Neural progenitor cell (in vitro differentiated cells): Measurements from ENCODE around the gene CTAGE9. TPM values are rescaled to one million over a fixed set of nuclear protein-coding genes. Genes with fewer than 3 reads are reported as not detected.

Experiments
- DNase-seq: peaks from one replicate; pipeline ENCODE4 v3.0.0-alpha.2; 2016; ENCODE audit warnings: low spot score
- H2AFZ ChIP-seq: fragments of 200-600 bp; sonication (generic); replicated peaks from 2 replicates; pipeline ENCODE4 v1.6.1; 2016; ENCODE audit warnings: antibody characterized with exemption
- H3F3A ChIP-seq: fragments of 200-600 bp; sonication (generic); 2 replicates; pipeline ENCODE4 v1.6.1; 2016; ENCODE audit warnings: antibody characterized with exemption, low read depth
- H3K27ac ChIP-seq: fragments of 200-600 bp; sonication (generic); 2 replicates; pipeline ENCODE4 v1.5.1; 2016; ENCODE audit warnings: mild to moderate bottlenecking
- H3K27me3 ChIP-seq: fragments of 200-600 bp; sonication (generic); 2 replicates; pipeline ENCODE4 v1.6.1; 2016; ENCODE audit warnings: mild to moderate bottlenecking, moderate library complexity
- H3K36me3 ChIP-seq: fragments of 200-600 bp; sonication (generic); 2 replicates; pipeline ENCODE4 v1.5.1; 2016
- H3K4me1 ChIP-seq: fragments of 200-600 bp; sonication (generic); 2 replicates; pipeline ENCODE4 v1.6.1; 2016; ENCODE audit warnings: mixed run types
- H3K4me2 ChIP-seq: fragments of 200-600 bp; sonication (generic); 2 replicates; pipeline ENCODE4 v1.6.1; 2016
- H3K4me3 ChIP-seq: fragments of 200-600 bp; sonication (generic); 2 replicates; pipeline ENCODE4 v1.5.1; 2016
- H3K79me2 ChIP-seq: fragments of 200-600 bp; sonication (generic); 2 replicates; pipeline ENCODE4 v1.6.1; 2016; ENCODE audit warnings: low read depth
- H3K9ac ChIP-seq: fragments of 200-600 bp; sonication (generic); 2 replicates; pipeline ENCODE4 v1.6.1; 2016
- H3K9me3 ChIP-seq: fragments of 200-600 bp; sonication (generic); 2 replicates; pipeline ENCODE4 v1.5.1; 2016; ENCODE audit warnings: low read depth
- H4K20me1 ChIP-seq: fragments of 200-600 bp; sonication (generic); 2 replicates; pipeline ENCODE4 v1.6.1; 2016; ENCODE audit warnings: low read depth
- H3K27ac Mint-ChIP-seq: 3 replicates; pipeline ENCODE4 v1.8.0; 2021; ENCODE audit warnings: mixed read lengths
- H3K27me3 Mint-ChIP-seq: 2 replicates; pipeline ENCODE4 v1.8.0; 2022; ENCODE audit warnings: low read depth, mild to moderate bottlenecking, inconsistent platforms, moderate library complexity, mixed read lengths; ENCODE audit not compliant: insufficient read depth
- H3K36me3 Mint-ChIP-seq: 3 replicates; pipeline ENCODE4 v1.8.0; 2021; ENCODE audit warnings: mixed read lengths
- H3K4me1 Mint-ChIP-seq: 3 replicates; pipeline ENCODE4 v1.8.0; 2021; ENCODE audit warnings: mixed read lengths
- H3K4me3 Mint-ChIP-seq: 3 replicates; pipeline ENCODE4 v1.8.0; 2021; ENCODE audit warnings: mild to moderate bottlenecking, moderate library complexity, mixed read lengths
- H3K9me3 Mint-ChIP-seq: 3 replicates; pipeline ENCODE4 v1.8.0; 2020; ENCODE audit warnings: mixed read lengths
- EZH2 ChIP-seq: fragments of 200-600 bp; sonication (generic); IDR thresholded peaks from 2 replicates; pipeline ENCODE4 v1.6.1; 2017; ENCODE audit warnings: antibody characterized with exemption, mild to moderate bottlenecking, moderate library complexity
- EZH2phosphoT487 ChIP-seq: fragments of 200-600 bp; sonication (generic); IDR thresholded peaks from 2 replicates; pipeline ENCODE4 v1.6.1; 2017; ENCODE audit warnings: antibody characterized with exemption
- total RNA-seq: library from RNA; depleted of rRNA; stranded (reverse); fragments of >200 nt; gene quantifications from 2 replicates; pipeline ENCODE4 v1.2.3, GENCODE V29; 2015; ENCODE audit warnings: low replicate concordance
- TF ChIP-seq, protein P1 (sequence below): fragments of 200-600 bp; sonication (generic); IDR thresholded peaks from 2 replicates; pipeline ENCODE4 v1.5.1; 2017; ENCODE audit warnings: antibody characterized with exemption, mild to moderate bottlenecking

CTAGE9 gene
- total RNA-seq, 1 donor from 2014 or later, result not detected

DNA sequence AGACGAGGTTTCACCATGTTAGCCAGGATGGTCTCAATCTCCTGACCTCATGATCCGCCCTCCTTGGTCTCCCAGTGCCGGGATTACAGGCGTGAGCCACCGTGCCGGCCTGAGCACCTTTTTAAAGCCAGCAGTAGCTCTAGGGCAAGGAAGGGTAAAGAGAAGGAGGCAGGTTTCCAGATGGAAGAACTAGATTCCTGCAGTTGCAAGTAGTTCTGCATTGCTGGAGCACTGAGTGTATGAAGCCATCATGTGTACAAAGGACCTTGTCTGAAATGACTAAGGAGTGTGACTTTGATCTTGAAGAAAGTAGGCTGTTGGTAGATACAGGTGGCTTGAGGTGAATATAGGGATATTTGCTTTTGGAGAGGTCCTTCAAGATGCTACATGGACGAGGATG is 13.9 kb downstream of the CTAGE9 start:
- TF ChIP-seq EZH2phosphoT487, result no peak
- no peak for TF ChIP-seq EZH2
- TF ChIP-seq, protein P1, sequence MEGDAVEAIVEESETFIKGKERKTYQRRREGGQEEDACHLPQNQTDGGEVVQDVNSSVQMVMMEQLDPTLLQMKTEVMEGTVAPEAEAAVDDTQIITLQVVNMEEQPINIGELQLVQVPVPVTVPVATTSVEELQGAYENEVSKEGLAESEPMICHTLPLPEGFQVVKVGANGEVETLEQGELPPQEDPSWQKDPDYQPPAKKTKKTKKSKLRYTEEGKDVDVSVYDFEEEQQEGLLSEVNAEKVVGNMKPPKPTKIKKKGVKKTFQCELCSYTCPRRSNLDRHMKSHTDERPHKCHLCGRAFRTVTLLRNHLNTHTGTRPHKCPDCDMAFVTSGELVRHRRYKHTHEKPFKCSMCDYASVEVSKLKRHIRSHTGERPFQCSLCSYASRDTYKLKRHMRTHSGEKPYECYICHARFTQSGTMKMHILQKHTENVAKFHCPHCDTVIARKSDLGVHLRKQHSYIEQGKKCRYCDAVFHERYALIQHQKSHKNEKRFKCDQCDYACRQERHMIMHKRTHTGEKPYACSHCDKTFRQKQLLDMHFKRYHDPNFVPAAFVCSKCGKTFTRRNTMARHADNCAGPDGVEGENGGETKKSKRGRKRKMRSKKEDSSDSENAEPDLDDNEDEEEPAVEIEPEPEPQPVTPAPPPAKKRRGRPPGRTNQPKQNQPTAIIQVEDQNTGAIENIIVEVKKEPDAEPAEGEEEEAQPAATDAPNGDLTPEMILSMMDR, result no peak
- no peak for DNase-seq
- Histone ChIP-seq H3K27ac (no peak overlapping the region), H4K20me1 (no peaks in the 10 kb centered on the region), H3K4me1 (no peaks in the 10 kb centered on the region), H3K9me3 (peaks cover 3% of the 10 kb centered on the region), H3F3A (no peaks in the 10 kb centered on the region), H3K9ac (no peak overlapping the region), H3K79me2 (no peaks in the 10 kb centered on the region), H3K4me3 (no peak overlapping the region), H3K4me2 (no peak overlapping the region), H2AFZ (no peak overlapping the region), H3K36me3 (no peaks in the 10 kb centered on the region), H3K27me3 (no peaks in the 10 kb centered on the region)
- no peaks in the 10 kb centered on the region for H3K9me3 Mint-ChIP-seq
- no peak overlapping the region for H3K27ac Mint-ChIP-seq
- H3K27me3 Mint-ChIP-seq, result no peaks in the 10 kb centered on the region
- H3K36me3 Mint-ChIP-seq, result no peaks in the 10 kb centered on the region
- H3K4me1 Mint-ChIP-seq, result no peaks in the 10 kb centered on the region
- no peak overlapping the region for H3K4me3 Mint-ChIP-seq

DNA sequence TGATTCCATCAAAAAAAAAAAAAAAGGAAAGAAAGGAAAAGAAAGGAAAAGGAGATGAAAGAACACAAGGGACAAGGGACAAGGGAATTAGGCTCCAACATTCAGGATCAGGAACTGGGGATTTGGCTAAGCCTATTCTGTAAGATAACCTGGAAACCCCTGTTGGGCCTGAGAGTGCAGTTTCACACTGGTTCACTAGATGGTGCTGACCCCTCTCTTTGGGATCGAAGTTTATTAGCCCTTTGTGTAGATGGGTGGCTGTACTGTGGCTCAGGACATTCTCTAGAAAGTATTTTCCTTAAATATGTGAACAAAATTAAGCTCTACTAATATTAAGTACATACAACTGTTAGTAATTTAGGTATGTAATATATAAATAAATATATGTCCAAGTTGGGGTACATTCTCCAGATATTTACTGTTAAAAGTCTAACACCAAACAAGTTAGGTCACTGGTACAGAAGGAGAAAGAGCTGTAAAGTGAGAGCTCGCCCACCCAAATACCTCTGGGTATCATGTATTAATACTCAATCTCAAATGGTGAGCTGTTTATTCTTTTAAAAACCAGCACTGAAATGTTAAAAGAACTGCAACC is 15.9 kb downstream of the CTAGE9 start:
- no peak overlapping the region for H3K4me3 ChIP-seq
- no peaks in the 10 kb centered on the region for H3K4me1 Mint-ChIP-seq
- no peaks in the 10 kb centered on the region for H3K27me3 ChIP-seq
- H3K9me3 ChIP-seq, result peaks cover 3% of the 10 kb centered on the region
- no peak overlapping the region for H3K27ac ChIP-seq
- DNase-seq, result peak; percentile 88
- H3K36me3 ChIP-seq, result no peaks in the 10 kb centered on the region
- no peaks in the 10 kb centered on the region for H3F3A ChIP-seq
- H3K4me1 ChIP-seq, result no peaks in the 10 kb centered on the region
- H3K9ac ChIP-seq, result no peak overlapping the region
- TF ChIP-seq, protein P1, result peak; percentile 83
- no peak for TF ChIP-seq EZH2
- TF ChIP-seq EZH2phosphoT487, result no peak
- H3K36me3 Mint-ChIP-seq, result no peaks in the 10 kb centered on the region
- H3K4me2 ChIP-seq, result no peak overlapping the region
- H3K27ac Mint-ChIP-seq, result no peak overlapping the region
- H3K79me2 ChIP-seq, result no peaks in the 10 kb centered on the region
- H2AFZ ChIP-seq, result no peak overlapping the region
- H3K27me3 Mint-ChIP-seq, result no peaks in the 10 kb centered on the region
- H4K20me1 ChIP-seq, result no peaks in the 10 kb centered on the region
- H3K4me3 Mint-ChIP-seq, result no peak overlapping the region
- no peaks in the 10 kb centered on the region for H3K9me3 Mint-ChIP-seq

DNA sequence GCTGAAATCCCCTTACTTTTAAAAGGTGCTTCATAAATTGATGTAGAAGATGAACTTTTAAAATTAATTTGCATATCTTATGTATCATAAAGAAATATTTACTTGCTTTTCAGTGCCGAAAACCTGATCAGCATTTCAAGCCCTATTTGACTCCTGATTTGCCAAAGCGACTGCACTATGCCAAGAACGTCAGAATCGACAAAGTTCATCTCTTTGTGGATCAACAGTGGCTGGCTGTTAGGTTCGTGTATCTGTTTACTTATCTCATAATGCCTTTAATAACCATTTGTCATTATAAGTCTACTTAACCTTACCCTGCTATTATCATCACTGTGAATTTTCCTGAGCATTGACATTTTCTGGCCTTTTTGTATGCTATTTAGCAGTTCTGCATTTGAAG is 17.4 kb downstream of the CTAGE9 start:
- no peaks in the 10 kb centered on the region for H3K4me1 Mint-ChIP-seq
- H3K27ac ChIP-seq, result no peak overlapping the region
- no peak overlapping the region for H3K9ac ChIP-seq
- H3K9me3 Mint-ChIP-seq, result no peaks in the 10 kb centered on the region
- H3K36me3 Mint-ChIP-seq, result no peaks in the 10 kb centered on the region
- H3K27me3 Mint-ChIP-seq, result no peaks in the 10 kb centered on the region
- TF ChIP-seq EZH2phosphoT487, result no peak
- TF ChIP-seq, protein P1, result no peak
- H3K27ac Mint-ChIP-seq, result no peak overlapping the region
- no peaks in the 10 kb centered on the region for H3K79me2 ChIP-seq
- no peaks in the 10 kb centered on the region for H3K27me3 ChIP-seq
- no peak overlapping the region for H3K4me3 Mint-ChIP-seq
- H3F3A ChIP-seq, result no peaks in the 10 kb centered on the region
- no peak for DNase-seq
- peaks cover 3% of the 10 kb centered on the region for H3K9me3 ChIP-seq
- no peaks in the 10 kb centered on the region for H3K36me3 ChIP-seq
- no peaks in the 10 kb centered on the region for H3K4me1 ChIP-seq
- no peak overlapping the region for H3K4me3 ChIP-seq
- no peak overlapping the region for H3K4me2 ChIP-seq
- H4K20me1 ChIP-seq, result no peaks in the 10 kb centered on the region
- H2AFZ ChIP-seq, result no peak overlapping the region
